Renal pelvis (tissue), 12 donors: ENCODE measurements around the gene HECTD4. TPM values are rescaled to one million over a fixed set of nuclear protein-coding genes. Genes with fewer than 3 reads are reported as not detected.
"Not testable (repeated sequence)": the region's sequence is repeated elsewhere in the genome, so short reads cannot be mapped to it uniquely, and the experiment has no call there.

Experiments used
- DNase-seq: peaks from one replicate; pipeline ENCODE4 v3.0.0-alpha.2; 2013
- long read RNA-seq, 16 experiments: transcript quantifications; one replicate each; lab custom pipeline, GENCODE V29; 2026
- polyA plus RNA-seq, 3 donors: library from polyadenylated mRNA; unstranded; fragments of 120-200 nt; gene quantifications; one replicate each; pipeline ENCODE4 v1.2.1, GENCODE V29; 2013; ENCODE audit not compliant: insufficient read length in 3 of 3

Gene HECTD4, protein sequence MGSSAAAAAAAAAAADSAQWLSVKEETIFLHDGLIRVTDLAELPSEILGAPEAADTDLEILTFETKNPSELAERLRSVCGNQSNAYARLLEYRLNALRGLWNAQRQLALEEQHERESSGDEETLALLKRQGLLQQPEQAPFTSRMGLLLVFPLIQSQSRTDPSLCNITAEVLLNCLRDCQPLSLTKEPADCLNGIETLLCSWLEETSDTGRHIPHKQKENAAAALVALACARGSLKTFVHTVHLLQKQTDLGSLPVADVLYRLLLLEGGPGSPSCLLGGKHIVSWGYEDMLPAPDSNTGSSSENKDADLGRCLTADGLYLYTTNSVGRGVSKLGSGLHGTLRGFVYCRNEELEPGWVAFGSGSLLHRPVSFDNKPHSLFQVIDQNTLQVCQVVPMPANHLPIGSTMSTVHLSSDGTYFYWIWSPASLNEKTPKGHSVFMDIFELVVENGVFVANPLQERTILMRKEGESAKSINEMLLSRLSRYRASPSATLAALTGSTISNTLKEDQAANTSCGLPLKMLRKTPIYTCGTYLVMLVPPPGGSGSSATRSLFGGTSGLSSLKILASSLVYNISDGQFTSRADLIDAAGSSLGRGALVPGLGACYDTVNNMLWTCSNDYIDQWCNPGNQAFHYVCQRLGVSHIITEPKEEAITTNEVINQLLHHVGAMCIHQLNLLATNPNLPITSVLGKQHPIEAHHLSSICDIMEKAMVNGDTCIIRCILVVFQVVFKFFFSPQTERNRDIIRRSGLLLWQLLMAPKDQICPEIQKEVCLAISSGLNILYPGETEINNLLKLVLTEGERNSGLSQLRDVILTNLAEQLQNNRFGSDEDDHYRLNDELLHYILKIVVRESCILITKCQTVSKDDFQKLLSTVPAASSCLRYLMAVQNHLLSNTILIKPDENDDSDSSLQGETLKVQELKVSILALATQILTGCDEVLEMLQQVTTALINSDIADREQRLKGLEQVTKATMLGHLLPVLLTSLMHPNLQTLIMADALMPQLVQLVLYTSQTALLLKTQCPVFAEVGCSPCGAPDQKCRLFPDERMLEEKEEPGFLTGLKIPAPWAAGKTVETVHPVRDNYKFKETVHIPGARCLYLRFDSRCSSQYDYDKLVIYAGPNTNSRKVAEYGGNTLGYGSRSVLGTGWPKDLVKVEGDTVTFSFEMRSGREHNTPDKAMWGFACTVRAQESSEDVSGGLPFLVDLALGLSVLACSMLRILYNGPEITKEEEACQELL (N-terminal part only)
- polyA plus RNA-seq, result 10 to 100 TPM; 39.4 to 66.7 (median 63.8) TPM
- long read RNA-seq, donor 1, result 0 reads
- long read RNA-seq, donor 2, partial matches to known transcripts, result 0 of 1 reads
- long read RNA-seq, donor 2, other reads (novel, unspliced or antisense), result 0 of 1 reads
- long read RNA-seq, donor 3, result 0 reads
- long read RNA-seq, donor 4, result 0 reads
- long read RNA-seq, donor 5, result 0 reads
- long read RNA-seq, donor 6, partial matches to known transcripts, result 0 of 1 reads
- long read RNA-seq, donor 6, other reads (novel, unspliced or antisense), result 0 of 1 reads
- long read RNA-seq, donor 7, result 0 reads
- long read RNA-seq, donor 8, result 0 reads
- long read RNA-seq, donor 9, result 0 reads
- long read RNA-seq, donor 10, result 0 reads
- long read RNA-seq, donor 11, result 0 reads
- long read RNA-seq, donor 12, result 0 reads
- long read RNA-seq, donor 13, result 0 reads
- long read RNA-seq, donor 14, result 0 reads
- long read RNA-seq, donor 15, result 0 reads
- long read RNA-seq, donor 16, partial matches to known transcripts, result 0 of 1 reads
- long read RNA-seq, donor 16, other reads (novel, unspliced or antisense), result 0 of 1 reads

GRCh38 chr12:112381883-112382796 lies at the start of gene HECTD4:
Gene HECTD4, minus strand, starts transcription at chr12:112382431. Its CDS starts 303 bp downstream, at chr12:112382128.
- peak; percentile 90 for DNase-seq

GRCh38 chr12:112431965-112432364 lies 49.7 kb upstream of the HECTD4 start:
- DNase-seq, result no peak

- DNase-seq, result no peak
Observed at GRCh38 chr12:112430929-112431328, 48.7 kb upstream of the HECTD4 start.

DNA sequence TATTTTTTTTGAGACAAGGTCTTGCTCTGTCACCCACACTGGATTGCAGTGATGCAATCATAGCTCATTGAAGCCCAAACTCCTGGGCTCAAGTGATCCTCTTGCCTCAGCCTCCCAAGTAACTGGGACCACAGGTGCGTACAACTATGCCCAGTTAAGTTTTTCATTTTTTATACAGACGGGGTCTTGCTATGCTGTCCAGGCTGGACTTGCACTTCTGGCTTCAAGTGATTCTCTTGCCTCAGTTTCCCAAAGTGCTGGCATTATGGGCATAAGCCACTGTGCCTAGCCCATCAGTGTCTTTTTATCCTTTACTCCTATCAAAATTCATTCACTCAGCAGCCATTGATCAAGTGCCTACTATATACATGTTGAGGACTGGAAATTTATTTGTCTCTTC lies 45.5 kb upstream of the HECTD4 start:
- no peak for DNase-seq

DNA sequence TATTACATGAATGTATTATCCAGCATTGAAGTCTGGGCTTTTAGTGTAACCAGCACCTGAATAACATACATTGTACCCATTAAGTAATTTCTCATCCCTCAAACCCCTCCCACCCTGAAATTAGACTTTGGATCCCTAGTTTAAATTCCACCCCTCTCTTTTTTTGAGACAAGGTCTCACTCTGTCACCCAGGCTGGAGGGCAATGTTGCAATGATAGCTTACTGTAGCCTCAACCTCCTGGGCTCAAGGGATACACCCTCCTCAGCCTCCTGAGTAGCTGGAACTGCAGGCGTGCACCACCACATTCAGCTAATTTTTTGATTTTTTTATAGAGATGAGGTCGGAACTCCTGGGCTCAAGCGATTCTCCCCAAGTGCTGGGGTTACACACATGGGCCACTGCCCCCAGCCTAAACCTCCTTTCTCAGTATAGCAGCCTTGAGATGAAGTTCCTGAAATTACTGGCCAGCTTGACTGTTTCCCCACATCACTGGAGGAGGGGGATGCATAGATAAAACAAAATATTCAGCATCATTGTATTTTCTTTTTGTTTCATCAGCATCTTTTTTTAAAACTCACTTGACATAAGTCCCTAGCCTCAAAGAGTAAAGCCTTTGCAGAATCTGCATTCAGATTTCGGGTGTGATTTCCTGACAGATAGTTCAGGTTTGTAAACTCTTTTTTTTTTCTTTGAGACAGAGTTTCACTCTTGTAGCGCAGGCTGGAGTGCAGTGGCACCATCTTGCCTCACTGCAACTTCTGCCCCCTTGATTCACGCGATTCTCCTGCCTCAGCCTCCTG lies 43.6 kb upstream of the HECTD4 start:
- no peak for DNase-seq

- DNase-seq, result no peak
Observed at GRCh38 chr12:112424126-112424525, 41.9 kb upstream of the HECTD4 start.

DNA sequence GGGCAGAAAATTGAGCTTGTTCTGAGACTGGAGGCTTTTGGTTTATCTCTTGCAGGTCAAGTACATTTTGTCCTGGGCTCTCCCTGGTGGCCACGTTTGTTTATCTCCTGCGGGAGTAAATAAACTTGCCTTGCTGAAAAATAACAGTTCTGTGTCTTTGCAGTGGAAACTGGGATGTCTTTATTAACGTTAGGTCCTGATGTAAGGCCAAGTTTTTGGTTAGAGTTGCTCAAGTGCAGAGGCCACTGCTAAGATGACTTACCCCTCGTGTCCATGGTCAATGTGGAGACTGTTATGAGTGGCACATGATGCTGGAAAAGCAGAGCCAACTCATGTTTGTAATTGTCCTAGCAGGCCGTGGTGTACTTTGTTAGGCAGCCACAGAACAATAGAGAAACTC lies 40.3 kb upstream of the HECTD4 start:
- DNase-seq, result no peak

- no peak for DNase-seq
Observed at GRCh38 chr12:112421363-112421762, 39.1 kb upstream of the HECTD4 start.

DNA sequence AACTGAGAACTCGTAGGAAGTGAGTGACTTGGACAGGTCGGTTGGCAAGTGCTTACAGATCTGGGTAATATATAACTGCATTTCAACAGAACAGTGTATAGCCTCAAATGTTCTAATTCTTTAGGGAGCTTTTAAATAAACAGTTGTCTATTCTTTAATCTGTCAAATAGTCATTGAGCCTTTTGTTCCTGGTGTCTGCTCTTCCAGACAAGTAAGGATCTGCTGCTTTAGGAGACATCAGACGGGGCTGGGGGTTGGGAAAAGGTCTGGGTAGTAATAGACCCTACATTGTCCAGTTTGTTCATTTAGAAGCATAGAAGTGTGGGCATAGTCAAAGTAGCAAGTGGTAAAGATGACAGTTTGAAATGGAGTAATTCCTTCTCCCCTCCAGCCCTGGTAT lies 38.5 kb upstream of the HECTD4 start:
- no peak for DNase-seq

DNA sequence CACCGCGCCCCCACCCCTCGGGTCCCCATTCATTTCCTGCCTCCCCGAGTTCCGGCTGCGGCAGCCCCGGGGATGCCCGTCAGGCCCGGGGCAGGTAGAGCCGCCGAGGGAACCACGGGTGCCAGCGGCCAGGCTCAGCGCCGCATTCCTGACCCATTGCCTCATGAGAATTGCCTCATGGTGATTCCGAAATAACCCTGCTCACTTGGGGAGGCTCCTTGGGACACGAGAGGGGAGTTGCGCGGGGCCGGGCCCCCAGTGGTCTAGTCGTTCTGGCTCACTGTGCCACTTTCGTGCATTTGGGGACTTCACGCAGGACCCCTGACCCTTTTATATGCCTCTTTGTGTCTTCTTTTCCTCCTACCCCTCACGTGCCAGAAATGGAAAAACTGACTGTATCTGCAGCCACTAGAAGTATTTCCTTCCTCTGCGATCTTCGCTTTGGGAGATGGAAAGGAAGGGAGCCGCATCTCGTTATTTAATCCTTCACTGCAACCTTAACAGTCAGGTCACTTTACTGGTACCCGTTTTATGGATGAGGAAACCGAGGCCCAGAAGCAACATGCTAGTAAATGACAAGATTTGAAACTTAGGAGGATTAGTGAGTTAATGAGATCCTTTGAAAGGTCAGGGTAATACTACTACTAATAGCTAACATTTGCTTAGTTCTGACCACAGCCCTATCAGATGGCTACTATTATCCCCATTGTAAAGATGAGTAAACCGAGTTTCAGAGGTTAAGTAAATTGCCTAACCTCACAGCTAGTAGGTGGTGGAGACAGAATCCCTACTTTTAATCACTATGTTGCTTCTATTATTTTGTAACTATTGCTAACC lies 37.3 kb upstream of the HECTD4 start:
- peak; percentile 52 for DNase-seq

GRCh38 chr12:112418608-112419296 lies 36.5 kb upstream of the HECTD4 start, which contains the start of gene PTPN11:
Gene PTPN11, plus strand, starts transcription at chr12:112418947. Its CDS starts 165 bp downstream, at chr12:112419112.
- peak; percentile 87 for DNase-seq

DNA sequence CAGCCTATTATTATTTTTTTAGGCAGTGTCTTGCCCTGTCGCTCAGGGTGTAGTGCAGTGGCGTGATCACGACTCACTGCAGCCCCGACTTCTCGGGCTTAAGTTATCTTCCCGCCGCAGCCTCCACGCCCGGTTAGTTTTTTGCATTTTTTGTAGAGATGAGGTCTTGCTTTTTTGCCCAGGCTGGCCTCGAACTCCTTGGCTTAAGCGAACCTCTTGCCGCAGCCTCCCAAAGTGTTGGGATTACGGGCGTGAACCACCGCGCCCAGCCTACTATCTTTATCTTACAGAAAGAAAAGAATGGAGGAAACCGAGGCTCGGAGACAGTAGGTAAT lies 36.0 kb upstream of the HECTD4 start:
- no peak for DNase-seq

- DNase-seq, result not testable (repeated sequence)
Observed at GRCh38 chr12:112415457-112415856, 33.2 kb upstream of the HECTD4 start.

- DNase-seq, result no peak
Observed at GRCh38 chr12:112413855-112414625, 31.8 kb upstream of the HECTD4 start.

GRCh38 chr12:112409906-112410244 lies 27.6 kb upstream of the HECTD4 start:
- DNase-seq, result no peak

GRCh38 chr12:112409064-112409905 lies 27.1 kb upstream of the HECTD4 start, which contains the start of gene RPL6:
Gene RPL6, minus strand, starts transcription at chr12:112409605. Its CDS starts 949 bp downstream, at chr12:112408656.
- DNase-seq, result peak; percentile 94
